DOHH2 (cell line): ENCODE results near the gene RGPD3.

Experiments
- EZH2phosphoT487 ChIP-seq: fragments of 200-600 bp; sonication (generic); IDR thresholded peaks from 2 replicates; pipeline ENCODE4 v1.6.1; 2017; ENCODE audit warnings: borderline replicate concordance, mild to moderate bottlenecking, antibody characterized with exemption, low read length, moderate library complexity, mixed read lengths
- TF ChIP-seq, protein P1 (sequence below): fragments of 200-600 bp; sonication (generic); IDR thresholded peaks from one replicate; pipeline ENCODE4 v1.5.1; 2014; ENCODE audit warnings: antibody characterized with exemption, mild to moderate bottlenecking, low read depth, low read length; ENCODE audit not compliant: poor library complexity, severe bottlenecking

DNA sequence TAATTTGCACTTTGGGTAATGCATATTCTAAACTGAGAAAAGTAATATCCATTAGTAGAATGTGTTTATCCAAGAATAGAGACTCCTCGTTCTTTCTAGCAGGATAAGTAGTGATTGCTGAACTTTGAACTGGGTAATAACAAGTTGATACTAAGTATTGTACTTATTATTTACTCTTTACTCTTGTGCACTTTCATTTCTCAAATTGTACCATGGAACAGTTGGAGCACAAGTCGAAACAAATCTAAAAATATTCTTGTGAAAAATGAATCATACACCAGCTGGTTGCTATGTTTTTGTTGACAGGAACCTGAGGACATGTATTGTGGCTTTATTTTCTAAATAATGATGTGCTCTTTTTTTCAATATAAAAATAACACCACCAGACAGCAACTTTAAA is 111.9 kb downstream of the RGPD3 start:
- TF ChIP-seq, protein P1, sequence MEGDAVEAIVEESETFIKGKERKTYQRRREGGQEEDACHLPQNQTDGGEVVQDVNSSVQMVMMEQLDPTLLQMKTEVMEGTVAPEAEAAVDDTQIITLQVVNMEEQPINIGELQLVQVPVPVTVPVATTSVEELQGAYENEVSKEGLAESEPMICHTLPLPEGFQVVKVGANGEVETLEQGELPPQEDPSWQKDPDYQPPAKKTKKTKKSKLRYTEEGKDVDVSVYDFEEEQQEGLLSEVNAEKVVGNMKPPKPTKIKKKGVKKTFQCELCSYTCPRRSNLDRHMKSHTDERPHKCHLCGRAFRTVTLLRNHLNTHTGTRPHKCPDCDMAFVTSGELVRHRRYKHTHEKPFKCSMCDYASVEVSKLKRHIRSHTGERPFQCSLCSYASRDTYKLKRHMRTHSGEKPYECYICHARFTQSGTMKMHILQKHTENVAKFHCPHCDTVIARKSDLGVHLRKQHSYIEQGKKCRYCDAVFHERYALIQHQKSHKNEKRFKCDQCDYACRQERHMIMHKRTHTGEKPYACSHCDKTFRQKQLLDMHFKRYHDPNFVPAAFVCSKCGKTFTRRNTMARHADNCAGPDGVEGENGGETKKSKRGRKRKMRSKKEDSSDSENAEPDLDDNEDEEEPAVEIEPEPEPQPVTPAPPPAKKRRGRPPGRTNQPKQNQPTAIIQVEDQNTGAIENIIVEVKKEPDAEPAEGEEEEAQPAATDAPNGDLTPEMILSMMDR = no peak
- no peak for TF ChIP-seq EZH2phosphoT487
